ENCODE data around the gene HSDL1.

The HSDL1 gene

GRCh38 chr16:84176192-84177053 lies 31.4 kb upstream of the HSDL1 start:
- DNase-seq (ENCODE audit: low spot score): no peak

- DNase-seq (ENCODE audit: low spot score): peak; percentile 69
Measured at GRCh38 chr16:84175350-84176081, 30.5 kb upstream of the HSDL1 start.

GRCh38 chr16:84174396-84174795 lies 29.4 kb upstream of the HSDL1 start:
- no peak for DNase-seq (ENCODE audit: low spot score)

- DNase-seq (ENCODE audit: low spot score): no peak
Measured at GRCh38 chr16:84169765-84170310, 24.9 kb upstream of the HSDL1 start.

- no peak for DNase-seq (ENCODE audit: low spot score)
Measured at GRCh38 chr16:84166796-84167695, 22.1 kb upstream of the HSDL1 start.

- no peak for DNase-seq (ENCODE audit: low spot score)
Measured at GRCh38 chr16:84165746-84166145, 20.8 kb upstream of the HSDL1 start.

GRCh38 chr16:84161801-84162200 lies 16.8 kb upstream of the HSDL1 start:
- DNase-seq (ENCODE audit: low spot score): no peak

GRCh38 chr16:84161037-84161436 lies 16.1 kb upstream of the HSDL1 start:
- no peak for DNase-seq (ENCODE audit: low spot score)

GRCh38 chr16:84159800-84160199 lies 14.8 kb upstream of the HSDL1 start:
- no peak for DNase-seq (ENCODE audit: low spot score)

GRCh38 chr16:84159007-84159406 lies 14.0 kb upstream of the HSDL1 start:
- DNase-seq (ENCODE audit: low spot score): no peak

- no peak for DNase-seq (ENCODE audit: low spot score)
Measured at GRCh38 chr16:84156342-84156784, 11.4 kb upstream of the HSDL1 start.

GRCh38 chr16:84155771-84156170 lies 10.8 kb upstream of the HSDL1 start:
- DNase-seq (ENCODE audit: low spot score): no peak

GRCh38 chr16:84155226-84155625 lies 10.2 kb upstream of the HSDL1 start:
- no peak for DNase-seq (ENCODE audit: low spot score)

GRCh38 chr16:84153660-84154214 lies 8.8 kb upstream of the HSDL1 start:
- DNase-seq (ENCODE audit: low spot score): no peak

GRCh38 chr16:84150926-84151325 lies 5.9 kb upstream of the HSDL1 start:
- no peak for DNase-seq (ENCODE audit: low spot score)

- DNase-seq (ENCODE audit: low spot score): peak; percentile 68
Measured at GRCh38 chr16:84144209-84144858, 643 bp downstream of the HSDL1 start.

- no peak for DNase-seq (ENCODE audit: low spot score)
Measured at GRCh38 chr16:84143784-84144199, 1.2 kb downstream of the HSDL1 start.

- DNase-seq (ENCODE audit: low spot score): no peak
Measured at GRCh38 chr16:84143081-84143480, 1.9 kb downstream of the HSDL1 start.

- peak; percentile 78 for DNase-seq (ENCODE audit: low spot score)
Measured at GRCh38 chr16:84141143-84141670, 3.8 kb downstream of the HSDL1 start.

- no peak for DNase-seq (ENCODE audit: low spot score)
Measured at GRCh38 chr16:84139628-84140258, 5.2 kb downstream of the HSDL1 start.

Data from NAMALWA (cell line).